SK-N-SH treated with all-trans-retinoic acid at 6 μM for 48 hours (cell line): ENCODE results near the gene SMYD2.

Source experiments
- ATAC-seq: fragments of 200-7000 bp; cut with Tn5 transposase; 3 replicates; pipeline ENCODE4 v1.9.1; 2020; ENCODE audit warnings: mild to moderate bottlenecking, moderate library complexity
- BACH2 ChIP-seq: fragments of 250-450 bp; sonication (Bioruptor Pico); IDR thresholded peaks from 2 replicates; pipeline ENCODE4 v1.9.0; 2021; ENCODE audit warnings: mild to moderate bottlenecking, borderline replicate concordance
- CREB5 ChIP-seq: fragments of 250-450 bp; sonication (Bioruptor Pico); IDR thresholded peaks from 2 replicates; pipeline ENCODE4 v1.5.1; 2020; ENCODE audit warnings: low read depth, mild to moderate bottlenecking, moderate library complexity
- CSDC2 ChIP-seq: fragments of 250-450 bp; sonication (Bioruptor Pico); IDR thresholded peaks from 2 replicates; pipeline ENCODE4 v1.5.0; 2020; ENCODE audit warnings: mild to moderate bottlenecking, moderate library complexity
- CSRNP3 ChIP-seq: fragments of 250-450 bp; sonication (Bioruptor Pico); IDR thresholded peaks from 2 replicates; pipeline ENCODE4 v1.5.1; 2021; ENCODE audit warnings: mild to moderate bottlenecking, moderate library complexity
- ESRRG ChIP-seq: fragments of 250-450 bp; sonication (Bioruptor Pico); IDR thresholded peaks from 2 replicates; pipeline ENCODE4 v1.6.1; 2021; ENCODE audit warnings: mild to moderate bottlenecking
- GLIS3 ChIP-seq: fragments of 250-450 bp; sonication (Bioruptor Pico); IDR thresholded peaks from 2 replicates; pipeline ENCODE4 v1.5.0; 2020; ENCODE audit warnings: mild to moderate bottlenecking, moderate library complexity
- ISL1 ChIP-seq: fragments of 250-450 bp; sonication (Bioruptor Pico); IDR thresholded peaks from 2 replicates; pipeline ENCODE4 v2.1.2; 2022; ENCODE audit warnings: mild to moderate bottlenecking, moderate library complexity
- OSR1 ChIP-seq: fragments of 250-450 bp; sonication (Bioruptor Pico); IDR thresholded peaks from 2 replicates; pipeline ENCODE4 v1.8.0; 2022; ENCODE audit warnings: moderate library complexity, mild to moderate bottlenecking, inconsistent platforms
- PATZ1 ChIP-seq: fragments of 250-450 bp; sonication (Bioruptor Pico); IDR thresholded peaks from 2 replicates; pipeline ENCODE4 v1.8.0; 2020; ENCODE audit warnings: mild to moderate bottlenecking, moderate library complexity, borderline replicate concordance
- PPARA ChIP-seq: fragments of 250-450 bp; sonication (Bioruptor Pico); IDR thresholded peaks from 2 replicates; pipeline ENCODE4 v1.5.0; 2020; ENCODE audit warnings: mild to moderate bottlenecking, borderline replicate concordance
- RARB ChIP-seq: fragments of 250-450 bp; sonication (Bioruptor Pico); IDR thresholded peaks from 2 replicates; pipeline ENCODE4 v1.8.0; 2021; ENCODE audit warnings: mild to moderate bottlenecking, moderate library complexity
- SNAI2 ChIP-seq: fragments of 250-450 bp; sonication (Bioruptor Pico); IDR thresholded peaks from 2 replicates; pipeline ENCODE4 v1.5.0; 2020; ENCODE audit warnings: mild to moderate bottlenecking, moderate library complexity
- TCF4 ChIP-seq: fragments of 250-450 bp; sonication (Bioruptor Pico); IDR thresholded peaks from 2 replicates; pipeline ENCODE4 v1.8.0; 2021; ENCODE audit warnings: mild to moderate bottlenecking, moderate library complexity, borderline replicate concordance
- ZC3H10 ChIP-seq: fragments of 250-450 bp; sonication (Bioruptor Pico); IDR thresholded peaks from 2 replicates; pipeline ENCODE4 v1.5.1; 2021; ENCODE audit warnings: mild to moderate bottlenecking, moderate library complexity
- ZFP3 ChIP-seq: fragments of 250-450 bp; sonication (Bioruptor Pico); IDR thresholded peaks from 2 replicates; pipeline ENCODE4 v1.5.0; 2020; ENCODE audit warnings: mild to moderate bottlenecking, moderate library complexity
- ZFP30 ChIP-seq: fragments of 450-650 bp; formaldehyde crosslinking; IDR thresholded peaks from 2 replicates; pipeline ENCODE4 v1.5.0; 2022; ENCODE audit warnings: mild to moderate bottlenecking, moderate library complexity
- ZNF565 ChIP-seq: fragments of 450-650 bp; formaldehyde crosslinking; conservative IDR thresholded peaks from 2 replicates; pipeline ENCODE4 v1.5.0; 2020; ENCODE audit warnings: low read depth, mild to moderate bottlenecking, moderate library complexity
- ZNF70 ChIP-seq: fragments of 450-650 bp; formaldehyde crosslinking; IDR thresholded peaks from 2 replicates; pipeline ENCODE4 v1.5.0; 2020; ENCODE audit warnings: mild to moderate bottlenecking, moderate library complexity
- ZNF8 ChIP-seq: fragments of 450-650 bp; formaldehyde crosslinking; IDR thresholded peaks from 2 replicates; pipeline ENCODE4 v1.5.0; 2020; ENCODE audit warnings: mild to moderate bottlenecking, moderate library complexity

The SMYD2 gene

GRCh38 chr1:214327514-214327913, 46.6 kb downstream of the SMYD2 start (continued):
- TF ChIP-seq GLIS3 (CRISPR knock-in tag) (no peak), ISL1 (no peak), ZC3H10 (CRISPR knock-in tag) (no peak)

GRCh38 chr1:214328770-214329469, 48.0 kb downstream of the SMYD2 start:
- ATAC-seq, result peak; percentile 91
- TF ChIP-seq ZNF70 (CRISPR knock-in tag), result no peak
- TF ChIP-seq CSRNP3, result no peak
- TF ChIP-seq ZFP30 (CRISPR knock-in tag), result no peak
- TF ChIP-seq ISL1, result no peak
- TF ChIP-seq TCF4 (CRISPR knock-in tag), result no peak
- TF ChIP-seq PATZ1, result no peak
- TF ChIP-seq CREB5 (CRISPR knock-in tag), result no peak
- no peak for TF ChIP-seq ESRRG (CRISPR knock-in tag)
- no peak for TF ChIP-seq PPARA
- TF ChIP-seq ZNF8 (CRISPR knock-in tag), result no peak
- TF ChIP-seq OSR1 (CRISPR knock-in tag), result no peak
- TF ChIP-seq RARB (CRISPR knock-in tag), result no peak

GRCh38 chr1:214329470-214330220, 48.7 kb downstream of the SMYD2 start:
- ATAC-seq, result no peak
- TF ChIP-seq CSRNP3, result no peak
- no peak for TF ChIP-seq CREB5 (CRISPR knock-in tag)
- TF ChIP-seq CSDC2 (CRISPR knock-in tag), result no peak
- TF ChIP-seq PPARA, result no peak
- TF ChIP-seq ZNF70 (CRISPR knock-in tag), result no peak
- no peak for TF ChIP-seq SNAI2 (CRISPR knock-in tag)
- no peak for TF ChIP-seq BACH2 (CRISPR knock-in tag)

- no peak for ATAC-seq
- TF ChIP-seq SNAI2 (CRISPR knock-in tag) (no peak), CSRNP3 (no peak), ZFP3 (CRISPR knock-in tag) (no peak), CSDC2 (CRISPR knock-in tag) (no peak), ZC3H10 (CRISPR knock-in tag) (no peak), ZNF565 (CRISPR knock-in tag) (no peak)
Measured at GRCh38 chr1:214330222-214330621, 49.3 kb downstream of the SMYD2 start.
